ENCODE data around the gene PSTPIP1. TPM values are rescaled to one million over a fixed set of nuclear protein-coding genes. Genes with fewer than 3 reads are reported as not detected.

The PSTPIP1 gene
- total and polyA plus RNA-seq, 2 of the 8 experiments (the other 6 are each of a cell fraction or from before 2014, with no cell fraction given) = 1.6 to 1.8 TPM

DNA sequence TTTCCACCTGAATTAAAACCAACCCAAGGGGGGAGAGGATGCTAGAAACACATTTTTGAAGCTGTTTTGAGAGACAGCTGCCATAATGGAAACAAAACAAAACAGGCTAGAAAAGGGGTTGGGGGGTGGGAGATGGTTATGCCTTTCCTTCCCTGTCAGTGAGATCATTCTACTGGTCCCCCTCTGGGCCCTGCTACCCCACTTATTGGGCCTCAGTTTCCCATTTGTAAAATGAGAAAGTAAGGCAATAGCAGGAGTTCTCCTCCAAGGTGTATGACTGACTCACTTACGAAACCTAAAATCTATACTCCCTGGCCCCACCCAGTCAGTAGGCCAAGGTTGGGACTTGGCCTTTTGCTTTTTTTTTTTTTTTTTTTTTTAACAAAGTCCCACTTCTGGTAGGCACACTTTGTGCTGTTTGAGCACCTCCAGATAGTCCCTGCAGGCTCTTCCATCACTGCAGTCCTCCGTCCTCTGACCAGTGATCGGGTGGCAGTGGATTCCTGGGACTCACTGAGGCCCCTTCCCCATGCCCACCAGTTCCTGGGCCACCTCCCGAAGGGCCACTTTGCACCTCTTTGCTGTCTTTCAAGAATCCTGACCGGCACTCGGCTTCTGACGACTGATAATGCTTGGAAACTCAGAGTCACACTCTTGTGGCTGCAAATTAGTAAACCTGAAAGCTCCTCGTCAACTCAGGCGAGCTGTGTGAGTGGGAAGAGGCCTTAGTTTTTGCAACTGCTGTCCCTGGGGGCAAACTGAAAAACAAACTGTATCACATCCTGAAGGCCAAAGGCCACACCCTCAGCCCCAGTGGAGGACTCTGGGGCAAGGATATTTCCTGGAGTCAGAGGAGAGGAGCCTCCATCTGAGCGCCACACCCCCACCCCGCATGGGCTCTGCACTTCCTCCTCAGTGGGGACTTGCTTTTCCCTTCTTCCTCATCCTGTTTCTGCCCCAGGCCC, 6.7 kb upstream of the PSTPIP1 start (continued):
- no peak for TF ChIP-seq TBP (IDR thresholded peaks at IDR 0.05; ENCODE audit: low read depth, low read length)
- TF ChIP-seq KDM5A (IDR thresholded peaks at IDR 0.05; ENCODE audit: low read length) = no peak
